GM19452 (cell line): ENCODE data around the gene RBM42.
A peak's percentile ranks its signal among the peaks of the same experiment; 100 is the strongest.

Experiments
- ATAC-seq: cut with Tn5 transposase; IDR thresholded peaks from one replicate; pipeline ENCODE4 v1.9.1; 2021; ENCODE audit not compliant: unreplicated experiment

RBM42 gene

DNA sequence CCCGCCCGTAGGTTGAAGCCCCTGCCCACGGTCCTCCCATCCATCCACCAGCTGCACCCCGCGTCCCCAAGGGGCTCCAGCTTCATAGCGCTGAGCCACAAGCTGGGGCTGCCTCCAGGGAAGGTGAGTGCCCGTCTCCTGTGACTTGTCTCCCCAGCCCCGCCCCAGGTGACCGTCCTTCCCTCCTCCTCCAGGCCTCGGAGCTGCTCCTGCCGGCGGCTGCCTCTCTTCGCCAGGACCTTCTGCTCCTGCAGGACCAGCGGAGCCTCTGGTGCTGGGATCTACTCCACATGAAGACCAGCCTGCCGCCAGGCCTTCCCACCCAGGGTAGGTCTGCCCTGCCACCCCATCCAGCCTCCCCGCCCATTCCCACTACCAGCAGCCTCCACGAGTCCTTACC is 8.8 kb upstream of the RBM42 start:
- ATAC-seq = no peak

DNA sequence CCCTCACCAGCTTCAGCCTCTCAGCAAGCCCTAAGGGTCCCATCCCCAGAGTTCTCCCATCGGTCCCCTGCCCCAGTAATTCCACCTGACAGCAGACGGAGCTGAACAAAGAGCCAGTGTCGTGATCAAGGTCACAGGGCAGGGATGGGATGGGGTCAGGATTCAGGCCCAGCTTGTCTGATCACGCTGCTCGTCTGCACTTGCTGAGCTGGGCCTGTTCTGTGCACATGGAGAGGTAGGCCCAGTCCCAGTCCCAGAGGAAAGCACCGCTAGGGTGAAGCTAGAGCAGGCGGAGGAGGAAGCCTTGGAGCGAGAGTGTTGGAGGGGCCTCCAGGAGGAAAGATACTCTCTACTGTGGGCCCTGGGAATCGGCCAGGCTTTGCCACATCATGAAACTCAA is 7.1 kb upstream of the RBM42 start:
- no peak for ATAC-seq

GRCh38 chr19:35622750-35623149 is 6.1 kb upstream of the RBM42 start:
- ATAC-seq = no peak

- no peak for ATAC-seq
These were observed 5.4 kb upstream of the RBM42 start for GRCh38 chr19:35623327-35624010.

DNA sequence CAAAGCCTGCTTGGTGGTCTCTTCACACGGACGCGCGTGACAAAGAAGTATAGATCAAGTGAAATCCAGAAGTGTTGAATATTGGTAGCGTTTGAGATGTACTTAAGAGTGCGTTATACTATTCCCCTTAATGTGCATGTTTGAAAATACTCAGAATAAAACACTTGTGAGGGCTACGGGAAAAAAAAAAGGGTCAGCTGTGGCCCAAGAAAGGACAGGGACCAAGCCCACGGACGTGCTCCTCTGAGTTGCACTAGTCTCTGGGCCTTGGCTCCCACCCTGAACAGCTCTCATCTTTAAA is 622 bp upstream of the RBM42 start:
- no peak for ATAC-seq

DNA sequence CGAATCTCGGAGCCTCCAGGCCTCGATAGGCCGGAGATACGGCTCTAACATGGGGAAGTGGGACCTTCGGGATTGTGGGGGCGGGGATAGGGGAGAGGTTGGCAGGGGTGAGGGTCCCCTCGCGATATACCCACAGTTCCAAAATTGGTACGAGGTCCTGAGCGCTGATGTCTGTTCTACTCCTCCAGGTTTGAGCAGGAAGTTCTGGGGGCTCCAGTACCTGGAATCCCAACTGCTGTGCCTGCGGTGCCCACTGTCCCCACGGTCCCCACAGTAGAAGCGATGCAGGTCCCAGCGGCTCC is 447 bp downstream of the RBM42 start:
- ATAC-seq = peak; percentile 6

DNA sequence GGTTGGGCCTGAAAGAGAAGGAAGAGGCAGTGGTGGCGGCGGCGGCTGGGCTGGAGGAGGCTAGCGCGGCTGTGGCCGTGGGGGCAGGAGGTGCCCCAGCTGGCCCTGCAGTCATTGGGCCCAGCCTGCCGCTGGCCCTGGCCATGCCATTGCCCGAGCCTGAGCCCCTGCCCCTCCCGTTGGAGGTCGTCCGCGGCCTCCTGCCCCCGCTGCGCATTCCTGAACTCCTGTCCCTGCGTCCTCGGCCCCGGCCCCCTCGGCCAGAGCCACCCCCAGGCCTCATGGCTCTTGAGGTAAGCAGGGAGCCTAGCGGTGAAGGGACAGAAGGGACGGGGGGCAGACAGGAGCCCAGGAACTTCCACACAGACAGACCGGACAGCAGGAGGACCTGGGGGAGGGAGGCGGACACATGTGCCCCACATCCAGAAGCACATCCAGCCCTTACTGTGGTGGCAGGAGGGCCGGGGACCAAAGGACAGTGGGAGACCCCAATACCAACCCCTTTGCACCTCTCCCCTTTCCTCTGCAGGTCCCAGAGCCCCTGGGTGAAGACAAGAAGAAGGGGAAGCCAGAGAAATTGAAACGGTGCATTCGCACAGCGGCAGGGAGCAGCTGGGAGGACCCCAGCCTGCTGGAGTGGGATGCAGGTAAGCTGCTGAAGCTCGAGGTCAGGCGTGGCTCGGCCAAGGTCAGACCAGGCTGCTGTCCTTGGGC is 5.0 kb downstream of the RBM42 start:
- ATAC-seq = no peak

DNA sequence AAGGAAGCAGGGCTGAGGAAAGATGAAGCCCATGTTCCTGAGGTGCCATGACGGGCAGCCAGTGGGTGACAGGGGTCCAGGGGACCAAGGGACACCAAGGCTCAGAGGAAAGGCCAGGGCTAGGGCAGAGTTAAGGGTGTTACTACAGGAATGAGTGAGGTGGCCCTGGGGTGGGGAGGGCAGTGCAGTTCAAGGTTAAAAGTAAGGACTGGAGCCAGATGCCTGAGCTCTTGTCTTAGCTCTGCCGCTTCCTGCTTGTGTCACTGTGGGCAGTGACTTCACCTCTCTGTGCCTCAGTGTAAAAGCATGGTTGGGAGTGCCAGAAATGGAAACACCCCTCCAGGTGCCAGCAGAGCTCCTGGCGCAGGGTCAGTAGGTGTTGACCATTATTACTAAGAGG is 7.8 kb downstream of the RBM42 start:
- ATAC-seq = no peak

DNA sequence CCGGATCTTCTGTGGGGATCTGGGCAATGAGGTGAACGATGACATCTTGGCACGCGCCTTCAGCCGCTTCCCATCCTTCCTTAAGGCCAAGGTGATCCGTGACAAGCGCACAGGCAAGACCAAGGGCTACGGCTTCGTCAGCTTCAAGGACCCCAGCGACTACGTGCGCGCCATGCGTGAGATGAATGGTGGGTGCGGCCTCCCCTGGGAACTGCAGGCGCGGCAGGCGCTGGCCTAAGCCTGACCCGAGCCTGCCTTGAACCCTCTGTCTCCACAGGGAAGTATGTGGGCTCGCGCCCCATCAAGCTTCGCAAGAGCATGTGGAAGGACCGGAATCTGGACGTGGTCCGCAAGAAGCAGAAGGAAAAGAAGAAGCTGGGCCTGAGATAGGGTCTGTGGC is 8.3 kb downstream of the RBM42 start:
- no peak for ATAC-seq

GRCh38 chr19:35639321-35639639 is 10.4 kb downstream of the RBM42 start:
- no peak for ATAC-seq

DNA sequence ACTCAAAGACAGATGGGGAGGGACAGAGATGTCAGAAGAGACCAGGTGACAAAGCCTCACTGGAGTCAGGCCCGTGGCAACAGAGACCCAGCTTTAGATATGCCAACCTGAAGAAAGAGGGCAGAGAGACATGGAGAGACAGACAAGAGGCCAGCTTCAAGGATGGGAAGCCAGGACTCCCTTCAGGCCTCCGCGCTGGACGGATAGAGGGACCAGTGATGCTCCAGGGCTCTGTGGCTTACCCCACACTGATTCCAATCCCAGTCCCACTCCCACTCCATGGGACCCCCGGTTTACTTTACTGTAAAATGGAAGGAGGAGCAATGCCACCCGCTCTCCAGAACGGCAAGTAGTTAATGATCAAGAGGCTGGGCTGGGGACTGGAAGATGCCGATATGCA is 11.0 kb downstream of the RBM42 start:
- no peak for ATAC-seq

- ATAC-seq = no peak
These were observed 12.8 kb downstream of the RBM42 start, which contains the start of gene ETV2 for GRCh38 chr19:35641515-35642151. TSS of gene ETV2 (plus strand) at chr19:35641745. CDS start at chr19:35642461, 716 bp downstream.

DNA sequence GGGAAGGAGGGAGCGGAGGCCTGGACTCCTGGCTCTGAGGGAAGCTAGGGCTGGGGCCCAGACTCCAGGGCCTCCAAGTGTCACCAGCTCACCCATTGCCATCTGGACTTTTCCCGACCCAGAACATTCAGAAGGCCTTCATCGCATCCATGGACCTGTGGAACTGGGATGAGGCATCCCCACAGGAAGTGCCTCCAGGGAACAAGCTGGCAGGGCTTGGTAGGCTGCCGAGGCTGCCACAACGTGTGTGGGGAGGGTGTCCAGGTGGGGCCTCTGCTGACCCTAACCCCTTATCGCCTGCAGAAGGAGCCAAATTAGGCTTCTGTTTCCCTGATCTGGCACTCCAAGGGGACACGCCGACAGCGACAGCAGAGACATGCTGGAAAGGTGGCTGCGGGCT is 13.5 kb downstream of the RBM42 start:
- no peak for ATAC-seq

DNA sequence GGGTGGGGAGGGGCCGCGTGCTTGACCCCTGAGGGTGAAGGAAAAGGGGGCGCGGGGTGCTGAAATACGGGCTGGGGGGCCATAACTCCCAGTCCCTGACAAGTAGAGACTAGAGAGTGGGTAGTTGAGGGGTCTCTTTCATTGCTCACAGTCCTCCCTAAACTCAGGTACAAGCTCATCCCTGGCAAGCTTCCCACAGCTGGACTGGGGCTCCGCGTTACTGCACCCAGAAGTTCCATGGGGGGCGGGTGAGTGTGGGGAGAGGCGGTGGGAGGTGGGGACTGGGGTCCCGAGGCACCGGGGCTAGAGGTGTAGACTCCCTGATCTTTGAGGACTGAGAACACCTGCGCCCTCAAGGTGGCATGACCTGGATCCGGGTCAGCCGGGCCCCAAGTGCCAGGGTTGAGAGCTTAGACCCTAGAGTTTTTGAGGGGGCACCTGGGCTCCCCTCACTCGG is 14.0 kb downstream of the RBM42 start:
- no peak for ATAC-seq

- peak; percentile 41 for ATAC-seq
These were observed 14.7 kb downstream of the RBM42 start for GRCh38 chr19:35643255-35644205.

DNA sequence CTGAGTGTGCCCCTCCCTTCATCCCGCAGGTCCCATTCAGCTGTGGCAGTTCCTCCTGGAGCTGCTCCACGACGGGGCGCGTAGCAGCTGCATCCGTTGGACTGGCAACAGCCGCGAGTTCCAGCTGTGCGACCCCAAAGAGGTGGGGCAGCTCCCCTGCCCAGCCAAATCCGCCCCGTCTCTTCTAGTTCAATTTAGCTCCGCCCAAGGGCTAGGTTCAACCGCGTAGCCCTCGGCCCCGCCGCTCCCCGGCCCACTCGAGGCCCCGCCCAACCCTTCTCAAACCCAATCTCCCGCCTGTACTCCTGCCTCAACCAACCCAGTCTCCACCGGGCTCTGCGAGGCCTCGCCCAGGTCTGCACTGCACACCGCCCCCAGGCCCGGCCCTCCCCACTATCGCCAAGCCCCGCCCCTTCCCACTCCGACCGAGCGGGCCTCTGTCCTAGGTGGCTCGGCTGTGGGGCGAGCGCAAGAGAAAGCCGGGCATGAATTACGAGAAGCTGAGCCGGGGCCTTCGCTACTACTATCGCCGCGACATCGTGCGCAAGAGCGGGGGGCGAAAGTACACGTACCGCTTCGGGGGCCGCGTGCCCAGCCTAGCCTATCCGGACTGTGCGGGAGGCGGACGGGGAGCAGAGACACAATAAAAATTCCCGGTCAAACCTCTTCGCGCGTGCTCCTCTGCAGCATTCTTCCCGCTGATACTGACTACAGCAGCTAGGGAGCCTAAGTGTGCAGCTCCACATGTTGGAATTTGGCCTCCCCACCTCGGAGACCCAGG is 15.6 kb downstream of the RBM42 start:
- peak; percentile 64 for ATAC-seq

DNA sequence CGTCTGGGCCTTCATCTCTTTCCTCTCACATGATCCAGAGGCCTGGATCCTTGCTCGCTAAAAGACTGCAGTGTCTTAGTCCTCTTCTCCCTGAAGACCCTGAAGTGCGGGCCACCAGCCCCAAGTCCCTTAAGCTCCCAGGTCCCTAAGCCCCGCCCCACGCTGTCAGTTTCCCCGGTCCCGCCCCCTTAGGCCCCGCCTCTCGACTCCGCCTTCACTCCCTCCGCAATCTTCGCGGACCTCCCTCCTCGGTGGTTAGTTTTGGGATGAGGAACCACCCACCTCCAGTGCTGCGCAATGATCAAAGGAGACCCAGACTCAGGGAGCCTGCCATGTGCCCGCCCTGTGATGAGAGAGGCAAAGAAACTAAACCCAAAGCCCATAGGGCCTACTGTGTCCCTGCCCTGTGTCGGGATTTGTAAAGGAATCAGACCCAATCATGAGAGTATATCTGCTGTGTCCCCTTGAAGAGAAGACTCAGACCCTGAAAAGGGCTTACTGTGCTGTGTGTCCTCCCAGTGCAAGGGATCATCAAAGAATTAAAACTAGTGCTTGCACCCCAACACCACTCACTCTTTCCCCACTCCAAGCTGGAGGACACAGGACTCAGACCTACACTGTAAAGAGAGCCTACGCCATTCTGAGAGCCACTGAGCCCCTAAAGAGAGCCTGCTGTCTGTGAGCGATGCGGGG is 16.3 kb downstream of the RBM42 start:
- ATAC-seq = no peak

- ATAC-seq = no peak
These were observed 17.1 kb downstream of the RBM42 start for GRCh38 chr19:35645680-35646511.
